HUES6 (cell line): ENCODE measurements around the gene XRCC5.

ENCODE experiments used
- H3K27ac ChIP-seq: 2 replicates; pipeline ENCODE4 v1.7.0; 2013; ENCODE audit warnings: low read depth, mild to moderate bottlenecking, low read length, inconsistent platforms
- H3K27me3 ChIP-seq: 2 replicates; pipeline ENCODE4 v1.6.1; 2013; ENCODE audit warnings: low read length; ENCODE audit not compliant: control insufficient read depth, insufficient read depth
- H3K36me3 ChIP-seq: 2 replicates; pipeline ENCODE4 v1.6.1; 2013; ENCODE audit warnings: low read length; ENCODE audit not compliant: control insufficient read depth, insufficient read depth
- H3K4me1 ChIP-seq: 2 replicates; pipeline ENCODE4 v1.6.1; 2013; ENCODE audit warnings: low read length; ENCODE audit not compliant: control insufficient read depth, insufficient read depth
- H3K4me3 ChIP-seq: 2 replicates; pipeline ENCODE4 v1.5.1; 2013; ENCODE audit warnings: low read depth, low read length
- H3K9ac ChIP-seq: one replicate; pipeline ENCODE4 v1.6.1; 2013; ENCODE audit warnings: mild to moderate bottlenecking, low read length
- H3K9me3 ChIP-seq: 2 replicates; pipeline ENCODE4 v1.6.1; 2013; ENCODE audit warnings: low read depth, low read length; ENCODE audit not compliant: control insufficient read depth, insufficient read depth

Gene XRCC5

GRCh38 chr2:216181953-216182461 is 72.9 kb downstream of the XRCC5 start:
- Histone ChIP-seq H3K27ac (no peak overlapping the region), H3K9me3 (no peaks in the 10 kb centered on the region), H3K36me3 (peaks cover 77% of the 10 kb centered on the region), H3K4me1 (peaks cover 30% of the 10 kb centered on the region), H3K27me3 (no peaks in the 10 kb centered on the region), H3K9ac (no peak overlapping the region), H3K4me3 (no peak overlapping the region)

DNA sequence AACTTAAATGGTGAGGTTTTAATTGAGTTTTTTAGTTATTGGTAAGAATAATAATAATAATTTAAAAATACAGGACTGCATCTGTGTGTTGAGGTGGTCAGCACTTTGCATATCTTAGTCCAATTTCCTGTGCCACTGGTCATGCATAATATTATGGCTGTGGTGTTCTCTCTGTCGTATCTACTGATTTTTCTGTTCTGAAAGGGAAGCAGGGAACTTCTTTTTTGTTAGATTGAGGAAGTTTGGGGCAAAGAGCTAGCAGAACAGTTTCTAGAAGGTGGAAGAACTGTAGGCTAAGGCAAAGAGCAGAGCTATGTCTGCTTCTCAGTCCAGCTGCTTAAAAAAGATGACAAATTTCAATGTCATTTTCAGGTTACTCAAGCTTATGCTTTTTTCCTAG is 74.3 kb downstream of the XRCC5 start:
- Histone ChIP-seq H3K27me3 (no peaks in the 10 kb centered on the region), H3K9me3 (no peaks in the 10 kb centered on the region), H3K4me3 (no peak overlapping the region), H3K36me3 (peaks cover 63% of the 10 kb centered on the region), H3K27ac (no peak overlapping the region), H3K4me1 (peaks cover 40% of the 10 kb centered on the region), H3K9ac (no peak overlapping the region)

- Histone ChIP-seq H3K4me1 (peaks cover 28% of the 10 kb centered on the region), H3K27ac (0 out of 2 replicates have a peak overlapping the region, but pooled peaks have one; percentile 26), H3K9me3 (no peaks in the 10 kb centered on the region), H3K27me3 (no peaks in the 10 kb centered on the region), H3K4me3 (no peak overlapping the region), H3K36me3 (peaks cover 57% of the 10 kb centered on the region), H3K9ac (no peak overlapping the region)
Observed at GRCh38 chr2:216188559-216188850, 79.4 kb downstream of the XRCC5 start.

GRCh38 chr2:216188956-216189355 is 79.8 kb downstream of the XRCC5 start:
- H3K27ac ChIP-seq = 0 out of 2 replicates have a peak overlapping the region, but pooled peaks have one; percentile 26
- H3K27me3 ChIP-seq = no peaks in the 10 kb centered on the region
- no peaks in the 10 kb centered on the region for H3K9me3 ChIP-seq
- H3K4me3 ChIP-seq = no peak overlapping the region
- peaks cover 58% of the 10 kb centered on the region for H3K36me3 ChIP-seq
- no peak overlapping the region for H3K9ac ChIP-seq
- peaks cover 28% of the 10 kb centered on the region for H3K4me1 ChIP-seq

GRCh38 chr2:216189410-216189809 is 80.3 kb downstream of the XRCC5 start:
- no peak overlapping the region for H3K9ac ChIP-seq
- peaks cover 60% of the 10 kb centered on the region for H3K36me3 ChIP-seq
- H3K27me3 ChIP-seq = no peaks in the 10 kb centered on the region
- H3K4me1 ChIP-seq = peaks cover 28% of the 10 kb centered on the region
- H3K4me3 ChIP-seq = no peak overlapping the region
- 0 out of 2 replicates have a peak overlapping the region, but pooled peaks have one; percentile 26 for H3K27ac ChIP-seq
- no peaks in the 10 kb centered on the region for H3K9me3 ChIP-seq

DNA sequence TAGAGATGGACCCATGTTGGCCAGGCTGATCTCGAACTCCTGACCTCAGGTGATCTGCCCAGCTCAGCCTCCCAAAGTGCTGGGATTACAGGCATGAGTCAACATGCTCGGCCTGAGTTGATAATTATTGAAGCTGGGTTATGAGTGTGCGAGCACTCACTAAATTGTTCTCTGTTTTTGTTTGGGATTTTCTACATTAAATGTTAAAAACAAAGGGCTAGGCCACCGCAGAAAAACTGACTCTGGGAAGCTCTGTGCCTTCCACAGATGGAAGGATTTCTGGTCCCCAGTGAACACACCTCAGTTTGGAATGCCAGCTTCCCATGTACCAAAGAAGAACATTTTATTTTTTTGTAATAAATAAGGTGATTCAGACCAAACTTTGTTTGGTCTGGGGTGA is 83.0 kb downstream of the XRCC5 start:
- Histone ChIP-seq H3K4me1 (peaks cover 12% of the 10 kb centered on the region), H3K27me3 (no peaks in the 10 kb centered on the region), H3K9ac (no peak overlapping the region), H3K36me3 (peaks cover 77% of the 10 kb centered on the region), H3K4me3 (no peak overlapping the region), H3K27ac (no peak overlapping the region), H3K9me3 (no peaks in the 10 kb centered on the region)

GRCh38 chr2:216192931-216193330 is 83.8 kb downstream of the XRCC5 start:
- no peaks in the 10 kb centered on the region for H3K9me3 ChIP-seq
- no peak overlapping the region for H3K4me3 ChIP-seq
- no peak overlapping the region for H3K9ac ChIP-seq
- H3K36me3 ChIP-seq = peaks cover 84% of the 10 kb centered on the region
- no peaks in the 10 kb centered on the region for H3K27me3 ChIP-seq
- H3K4me1 ChIP-seq = peaks cover 6% of the 10 kb centered on the region
- H3K27ac ChIP-seq = no peak overlapping the region

DNA sequence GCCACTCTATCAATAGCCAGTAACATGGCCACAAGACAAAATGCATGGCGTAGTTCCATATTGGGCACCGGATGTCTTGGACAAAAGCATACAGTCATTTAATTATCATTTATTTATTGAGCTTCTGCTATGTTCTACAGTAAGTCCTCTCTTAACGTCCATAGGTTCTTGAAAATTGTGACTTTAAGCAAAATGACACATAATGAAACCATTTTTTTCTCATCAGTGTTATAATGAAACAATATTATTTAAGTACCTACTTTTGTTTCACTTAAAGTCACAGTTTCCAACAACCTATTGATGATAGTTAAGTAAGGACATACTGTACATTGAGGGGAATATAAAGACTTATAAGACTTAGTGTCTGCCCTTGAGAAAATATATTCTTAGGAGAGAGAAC is 84.9 kb downstream of the XRCC5 start:
- Histone ChIP-seq H3K9me3 (no peaks in the 10 kb centered on the region), H3K27me3 (no peaks in the 10 kb centered on the region), H3K4me1 (peaks cover 4% of the 10 kb centered on the region; the same call in 1 of the 2 replicates), H3K27ac (no peak overlapping the region), H3K4me3 (no peak overlapping the region), H3K9ac (no peak overlapping the region), H3K36me3 (peaks cover 91% of the 10 kb centered on the region)

DNA sequence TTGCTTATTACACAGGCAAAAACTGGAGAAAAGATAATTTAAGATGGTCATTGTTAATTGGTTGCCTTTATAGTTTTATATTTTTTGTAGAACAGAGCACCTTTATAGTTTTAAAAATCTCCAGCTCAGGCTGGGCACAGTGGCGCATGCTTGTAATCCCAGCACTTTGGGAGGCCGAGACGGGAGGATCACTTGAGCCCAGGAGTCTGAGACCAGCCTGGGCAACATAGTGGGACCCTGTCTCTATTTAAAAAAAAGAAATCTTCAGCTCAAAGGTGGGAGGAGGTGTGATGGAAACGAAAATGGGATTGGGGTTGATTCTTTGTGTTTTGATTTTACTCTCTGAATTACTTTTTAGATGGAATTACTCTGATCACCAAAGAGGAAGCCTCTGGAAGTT is 85.4 kb downstream of the XRCC5 start:
- H3K27me3 ChIP-seq = no peaks in the 10 kb centered on the region
- H3K9me3 ChIP-seq = no peaks in the 10 kb centered on the region
- no peak overlapping the region for H3K9ac ChIP-seq
- peaks cover 90% of the 10 kb centered on the region for H3K36me3 ChIP-seq
- no peak overlapping the region for H3K27ac ChIP-seq
- H3K4me1 ChIP-seq = peaks cover 4% of the 10 kb centered on the region; the same call in 1 of the 2 replicates
- no peak overlapping the region for H3K4me3 ChIP-seq

DNA sequence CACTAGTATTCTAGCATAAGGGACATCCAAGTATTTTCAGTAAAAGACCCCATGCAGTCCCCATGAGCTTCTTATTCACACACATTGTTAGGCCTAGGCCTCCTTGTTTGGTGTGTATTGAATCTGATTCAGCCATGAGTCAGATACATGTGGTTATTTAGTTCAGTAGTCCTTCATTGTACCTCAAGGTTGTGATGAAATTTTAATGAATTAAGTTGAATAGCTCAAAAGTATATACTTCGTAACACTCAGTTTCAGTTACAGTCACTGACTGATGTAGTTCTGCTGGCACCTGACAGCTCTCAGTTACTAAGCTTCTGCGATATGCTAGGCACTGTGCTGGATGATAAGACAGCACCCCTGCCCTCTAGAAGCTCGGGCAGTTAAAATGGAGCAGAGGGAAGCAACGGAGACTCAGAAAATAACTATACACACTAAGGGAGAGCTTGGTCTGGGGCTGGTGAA is 86.4 kb downstream of the XRCC5 start:
- Histone ChIP-seq H3K27me3 (no peaks in the 10 kb centered on the region), H3K9me3 (no peaks in the 10 kb centered on the region), H3K4me1 (peaks cover 4% of the 10 kb centered on the region; the same call in 1 of the 2 replicates), H3K4me3 (no peak overlapping the region), H3K36me3 (peaks cover 91% of the 10 kb centered on the region), H3K27ac (0 out of 2 replicates have a peak overlapping the region, but pooled peaks have one; percentile 40), H3K9ac (no peak overlapping the region)

GRCh38 chr2:216201692-216202306 is 92.7 kb downstream of the XRCC5 start:
- H3K27me3 ChIP-seq = no peaks in the 10 kb centered on the region
- H3K9me3 ChIP-seq = no peaks in the 10 kb centered on the region
- H3K27ac ChIP-seq = no peak overlapping the region
- no peak overlapping the region for H3K4me3 ChIP-seq
- H3K4me1 ChIP-seq = no peaks in the 10 kb centered on the region
- no peak overlapping the region for H3K9ac ChIP-seq
- H3K36me3 ChIP-seq = peaks cover 97% of the 10 kb centered on the region
